Activated B cell treated with CpG ODN at 0.5 μM for 24 hours (primary cell): Measurements from ENCODE around the gene SLIT3. TPM values are rescaled to one million over a fixed set of nuclear protein-coding genes. Genes with fewer than 3 reads are reported as not detected.

ENCODE experiments used
- ATAC-seq: fragments of 200-7000 bp; cut with Tn5 transposase; one replicate; pipeline ENCODE4 v1.10.0; 2021; ENCODE audit warnings: low read depth, mild to moderate bottlenecking, moderate library complexity
- CTCF ChIA-PET: fragments of 350-600 bp; sonication (Branson Sonifier 250); formaldehyde crosslinking; loops from one replicate; lab custom pipeline; 2021; ENCODE audit warnings: antibody characterized with exemption; lab: Charles Lee
- POLR2A ChIA-PET: fragments of 350-600 bp; sonication (Branson Sonifier 250); formaldehyde crosslinking; loops from one replicate; lab custom pipeline; 2021; ENCODE audit warnings: antibody characterized with exemption; lab: Charles Lee
- DNase-seq: peaks from one replicate; pipeline ENCODE4 v3.0.0; 2022
- H3K27ac Mint-ChIP-seq: one replicate; pipeline ENCODE4 v1.8.0; 2020; ENCODE audit warnings: mixed read lengths
- H3K27me3 Mint-ChIP-seq: one replicate; pipeline ENCODE4 v1.8.0; 2021; ENCODE audit warnings: mixed read lengths
- H3K36me3 Mint-ChIP-seq: one replicate; pipeline ENCODE4 v1.8.0; 2021; ENCODE audit warnings: low read depth, mixed read lengths
- H3K4me1 Mint-ChIP-seq: one replicate; pipeline ENCODE4 v1.8.0; 2021; ENCODE audit warnings: mixed read lengths
- H3K4me3 Mint-ChIP-seq: one replicate; pipeline ENCODE4 v1.8.0; 2020; ENCODE audit warnings: mild to moderate bottlenecking, mixed read lengths
- H3K9me3 Mint-ChIP-seq: one replicate; pipeline ENCODE4 v1.8.0; 2020; ENCODE audit warnings: mixed read lengths
- intact Hi-C: fragments of 100-400 bp; cut with micrococcal nuclease; formaldehyde crosslinking; loops from one replicate; pipeline ENCODE4 v1.15.1; 2024
- total RNA-seq: library from RNA; stranded (reverse); gene quantifications from 2 replicates; pipeline ENCODE4 v1.2.3, GENCODE V29; 2022
- TF ChIP-seq, protein P1 (sequence below): fragments of 200-600 bp; IDR thresholded peaks from one replicate; pipeline ENCODE4 v1.8.0; 2022; ENCODE audit warnings: antibody characterized with exemption, mild to moderate bottlenecking

SLIT3 gene
- total RNA-seq, 1 donor from 2014 or later = not detected

DNA sequence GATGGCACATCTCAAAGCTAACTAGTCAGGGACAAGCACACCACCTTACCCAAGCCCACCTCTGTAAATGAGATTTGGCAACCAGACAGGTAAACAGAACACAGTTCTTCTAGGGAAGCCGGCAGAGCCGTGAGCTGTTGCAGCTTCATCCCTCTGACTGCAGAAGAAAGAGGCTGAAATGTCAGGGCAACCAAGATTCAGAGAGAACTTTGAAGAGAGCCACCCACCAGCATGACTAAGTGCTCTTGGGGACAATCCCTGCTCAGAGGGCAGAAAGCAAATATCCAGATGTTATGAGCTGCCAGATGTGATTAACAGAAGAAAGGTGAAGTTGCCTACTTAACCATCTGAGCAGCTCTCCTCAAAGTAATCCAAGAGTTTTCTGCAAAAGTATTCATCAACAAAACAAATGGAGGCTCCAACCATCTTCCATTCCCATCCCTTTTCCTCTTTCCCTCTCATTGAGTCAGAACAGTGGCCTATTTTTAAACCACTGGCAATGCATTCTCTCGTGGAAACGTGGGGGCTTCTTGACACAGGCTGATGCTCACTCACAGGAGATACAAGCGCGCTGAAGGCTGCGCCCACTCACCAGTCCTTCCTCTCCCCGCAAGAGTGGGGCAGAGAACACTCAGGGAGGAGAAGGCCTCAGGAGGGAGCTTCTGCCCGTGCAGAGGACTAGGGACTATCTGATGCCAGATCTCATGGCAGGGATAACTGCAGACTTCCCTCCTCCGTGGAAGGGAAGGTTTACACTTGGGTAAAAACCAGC lies 57.1 kb downstream of the SLIT3 start:
- Mint-ChIP-seq H3K36me3 (no peaks in the 10 kb centered on the region), H3K9me3 (peaks cover 5% of the 10 kb centered on the region), H3K27ac (no peak overlapping the region), H3K4me3 (no peak overlapping the region), H3K27me3 (peaks cover 7% of the 10 kb centered on the region), H3K4me1 (no peaks in the 10 kb centered on the region)
- intact Hi-C loops = no loop called here
- ATAC-seq (no peak), DNase-seq (no peak)
- TF ChIP-seq, protein P1, sequence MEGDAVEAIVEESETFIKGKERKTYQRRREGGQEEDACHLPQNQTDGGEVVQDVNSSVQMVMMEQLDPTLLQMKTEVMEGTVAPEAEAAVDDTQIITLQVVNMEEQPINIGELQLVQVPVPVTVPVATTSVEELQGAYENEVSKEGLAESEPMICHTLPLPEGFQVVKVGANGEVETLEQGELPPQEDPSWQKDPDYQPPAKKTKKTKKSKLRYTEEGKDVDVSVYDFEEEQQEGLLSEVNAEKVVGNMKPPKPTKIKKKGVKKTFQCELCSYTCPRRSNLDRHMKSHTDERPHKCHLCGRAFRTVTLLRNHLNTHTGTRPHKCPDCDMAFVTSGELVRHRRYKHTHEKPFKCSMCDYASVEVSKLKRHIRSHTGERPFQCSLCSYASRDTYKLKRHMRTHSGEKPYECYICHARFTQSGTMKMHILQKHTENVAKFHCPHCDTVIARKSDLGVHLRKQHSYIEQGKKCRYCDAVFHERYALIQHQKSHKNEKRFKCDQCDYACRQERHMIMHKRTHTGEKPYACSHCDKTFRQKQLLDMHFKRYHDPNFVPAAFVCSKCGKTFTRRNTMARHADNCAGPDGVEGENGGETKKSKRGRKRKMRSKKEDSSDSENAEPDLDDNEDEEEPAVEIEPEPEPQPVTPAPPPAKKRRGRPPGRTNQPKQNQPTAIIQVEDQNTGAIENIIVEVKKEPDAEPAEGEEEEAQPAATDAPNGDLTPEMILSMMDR = no peak
- POLR2A ChIA-PET = no interaction called here
- CTCF ChIA-PET = no interaction called here

DNA sequence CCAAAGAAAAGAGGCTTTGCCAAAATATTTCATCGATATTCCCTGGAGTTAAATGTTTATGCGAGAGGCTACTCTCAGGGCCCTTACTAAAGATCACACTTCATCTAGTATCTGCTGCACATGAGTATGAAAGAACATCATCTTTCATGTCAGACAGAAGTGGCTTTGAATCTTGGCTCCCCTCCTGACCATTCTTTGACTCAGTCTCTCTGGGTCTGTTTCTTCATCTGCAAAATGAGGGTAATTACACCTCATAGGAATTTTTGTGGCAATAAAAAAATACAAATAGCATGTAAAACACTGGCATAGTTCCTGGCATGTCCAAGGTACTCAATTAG lies 58.1 kb downstream of the SLIT3 start:
- ChIA-PET CTCF (no interaction called here), POLR2A (no interaction called here)
- Mint-ChIP-seq H3K27me3 (peaks cover 7% of the 10 kb centered on the region), H3K36me3 (no peaks in the 10 kb centered on the region), H3K4me3 (no peak overlapping the region), H3K4me1 (no peaks in the 10 kb centered on the region), H3K27ac (no peak overlapping the region), H3K9me3 (peaks cover 12% of the 10 kb centered on the region)
- intact Hi-C loops = no loop called here
- no peak for ATAC-seq
- TF ChIP-seq, protein P1 = no peak
- DNase-seq = no peak

DNA sequence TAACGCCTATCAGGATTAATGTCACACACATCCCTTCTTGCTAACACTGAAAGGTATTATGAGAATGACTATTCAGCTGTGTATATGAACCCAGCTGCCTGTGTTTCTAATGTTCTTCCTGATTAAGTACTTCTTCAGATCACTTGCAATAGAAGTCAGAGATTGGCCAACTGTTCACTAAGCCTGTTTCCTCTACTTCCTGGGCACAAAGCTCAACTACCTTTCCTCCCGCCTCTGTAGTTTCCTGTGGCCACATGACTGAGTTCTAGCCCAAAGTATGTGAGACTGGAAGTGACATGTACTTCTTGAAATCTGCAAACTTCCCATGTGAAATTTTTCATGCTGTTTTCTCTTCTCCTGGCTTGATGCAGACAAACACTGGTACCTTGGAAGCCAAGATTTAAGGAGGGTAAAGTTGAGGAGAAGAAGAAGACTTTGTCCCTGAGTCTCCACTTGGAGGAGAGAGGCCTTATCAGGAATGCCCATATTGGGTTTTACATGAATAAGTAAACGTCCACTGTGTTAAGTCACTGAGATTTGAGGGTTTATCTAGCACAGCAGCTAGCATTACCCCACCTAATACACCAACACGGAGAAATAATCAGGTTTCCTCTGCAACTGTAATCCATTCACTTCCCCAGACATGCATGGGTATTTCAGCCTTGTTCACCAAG lies 58.6 kb downstream of the SLIT3 start:
- H3K27me3 Mint-ChIP-seq = peaks cover 7% of the 10 kb centered on the region
- no peak overlapping the region for H3K4me3 Mint-ChIP-seq
- CTCF ChIA-PET = no interaction called here
- DNase-seq = no peak
- no peak for ATAC-seq
- no peak overlapping the region for H3K27ac Mint-ChIP-seq
- intact Hi-C loops = no loop called here
- POLR2A ChIA-PET = no interaction called here
- TF ChIP-seq, protein P1 = no peak
- no peaks in the 10 kb centered on the region for H3K4me1 Mint-ChIP-seq
- no peaks in the 10 kb centered on the region for H3K36me3 Mint-ChIP-seq
- peaks cover 14% of the 10 kb centered on the region for H3K9me3 Mint-ChIP-seq

DNA sequence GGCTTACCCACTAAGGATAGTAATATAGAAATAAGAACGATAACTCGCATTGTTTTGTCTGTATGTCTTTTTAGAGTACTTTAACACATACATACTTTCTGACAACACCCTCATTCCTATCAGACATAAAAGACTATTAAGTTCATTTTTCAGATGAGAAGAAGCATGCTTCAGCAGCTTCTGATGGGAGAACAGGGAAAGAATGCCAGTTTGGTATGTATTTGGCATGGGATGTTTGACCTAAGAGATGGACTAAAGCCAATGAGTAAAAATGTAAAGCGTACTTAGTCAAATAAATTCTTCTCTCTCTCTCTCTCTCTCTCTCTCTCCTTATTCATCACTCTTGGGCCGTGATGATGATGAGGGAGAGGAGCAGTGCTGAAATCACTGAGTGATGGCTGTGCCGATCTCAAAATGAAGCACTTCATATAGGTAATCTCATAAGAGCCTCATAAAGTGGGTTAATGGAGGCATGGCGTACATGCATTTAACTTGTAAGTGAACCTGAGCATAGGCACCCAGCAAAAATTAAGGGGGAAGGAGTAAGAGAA lies 71.5 kb downstream of the SLIT3 start:
- CTCF ChIA-PET = interaction anchor here (1.0 kb wide), 1 partner anchor 42 kb away, joined by 3 read pairs; no protein-coding TSS in a partner anchor
- POLR2A ChIA-PET = no interaction called here
- ATAC-seq = no peak
- DNase-seq = no peak
- H3K4me3 Mint-ChIP-seq = no peak overlapping the region
- H3K36me3 Mint-ChIP-seq = no peaks in the 10 kb centered on the region
- no peaks in the 10 kb centered on the region for H3K27me3 Mint-ChIP-seq
- no peaks in the 10 kb centered on the region for H3K4me1 Mint-ChIP-seq
- H3K9me3 Mint-ChIP-seq = no peaks in the 10 kb centered on the region
- intact Hi-C loops = no loop called here
- H3K27ac Mint-ChIP-seq = no peak overlapping the region
- TF ChIP-seq, protein P1 = no peak

DNA sequence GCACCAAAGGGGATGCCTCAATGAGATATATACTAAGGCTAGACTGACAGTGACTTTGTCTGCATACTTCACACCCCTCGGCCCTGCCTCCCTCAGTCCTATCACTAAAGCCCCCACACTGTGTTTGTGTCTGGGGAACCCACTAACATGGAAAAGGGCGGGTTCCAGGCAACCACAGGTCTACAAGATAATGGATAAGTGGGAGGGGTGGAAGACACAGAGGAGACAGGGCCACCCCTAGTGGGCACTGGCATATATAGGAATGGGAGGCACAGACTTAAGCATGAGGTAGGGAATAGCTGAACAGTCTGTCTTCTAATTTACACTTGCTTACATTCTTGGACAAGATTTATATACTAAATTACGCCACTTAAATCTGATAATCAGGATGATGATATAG lies 74.0 kb downstream of the SLIT3 start:
- no peaks in the 10 kb centered on the region for H3K36me3 Mint-ChIP-seq
- H3K4me3 Mint-ChIP-seq = no peak overlapping the region
- H3K27me3 Mint-ChIP-seq = no peaks in the 10 kb centered on the region
- POLR2A ChIA-PET = no interaction called here
- TF ChIP-seq, protein P1 = no peak
- DNase-seq (no peak), ATAC-seq (no peak)
- intact Hi-C loops = no loop called here
- no peak overlapping the region for H3K27ac Mint-ChIP-seq
- CTCF ChIA-PET = no interaction called here
- no peaks in the 10 kb centered on the region for H3K9me3 Mint-ChIP-seq
- no peaks in the 10 kb centered on the region for H3K4me1 Mint-ChIP-seq
